ENCODE measurements around the gene ARFGEF3.
"Not testable (repeated sequence)": the region's sequence is repeated elsewhere in the genome, so short reads cannot be mapped to it uniquely, and the experiment has no call there.

The ARFGEF3 gene

GRCh38 chr6:138310294-138310693 is 148.6 kb downstream of the ARFGEF3 start:
- peak; percentile 58 for DNase-seq

- no peak for DNase-seq
These were observed 149.1 kb downstream of the ARFGEF3 start for GRCh38 chr6:138310821-138311220.

GRCh38 chr6:138311268-138311667 is 149.5 kb downstream of the ARFGEF3 start:
- no peak for DNase-seq

- DNase-seq, result no peak
These were observed 157.1 kb downstream of the ARFGEF3 start for GRCh38 chr6:138318741-138319375.

GRCh38 chr6:138321934-138322333 is 160.2 kb downstream of the ARFGEF3 start:
- no peak for DNase-seq

- DNase-seq, result no peak
These were observed 162.1 kb downstream of the ARFGEF3 start for GRCh38 chr6:138323821-138324220.

- DNase-seq, result no peak
These were observed 166.5 kb downstream of the ARFGEF3 start for GRCh38 chr6:138328210-138328609.

- no peak for DNase-seq
These were observed 169.0 kb downstream of the ARFGEF3 start for GRCh38 chr6:138330763-138331162.

GRCh38 chr6:138331444-138331843 is 169.7 kb downstream of the ARFGEF3 start:
- DNase-seq, result no peak

GRCh38 chr6:138331984-138332383 is 170.2 kb downstream of the ARFGEF3 start:
- DNase-seq, result no peak

- DNase-seq, result no peak
These were observed 172.3 kb downstream of the ARFGEF3 start for GRCh38 chr6:138334000-138334399.

- no peak for DNase-seq
These were observed 173.2 kb downstream of the ARFGEF3 start for GRCh38 chr6:138334963-138335362.

- DNase-seq, result no peak
These were observed 174.5 kb downstream of the ARFGEF3 start for GRCh38 chr6:138336221-138336620.

- no peak for DNase-seq
These were observed 175.3 kb downstream of the ARFGEF3 start for GRCh38 chr6:138337076-138337475.

GRCh38 chr6:138339024-138339423 is 177.3 kb downstream of the ARFGEF3 start:
- no peak for DNase-seq

- peak; percentile 60 for DNase-seq
These were observed 179.4 kb downstream of the ARFGEF3 start for GRCh38 chr6:138341176-138341575.

- no peak for DNase-seq
These were observed 181.4 kb downstream of the ARFGEF3 start for GRCh38 chr6:138343112-138343511.

GRCh38 chr6:138345565-138346285 is 184.0 kb downstream of the ARFGEF3 start:
- no peak for DNase-seq

- DNase-seq, result no peak
These were observed 184.8 kb downstream of the ARFGEF3 start for GRCh38 chr6:138346302-138347195.

- no peak for DNase-seq
These were observed 186.1 kb downstream of the ARFGEF3 start for GRCh38 chr6:138347864-138348263.

GRCh38 chr6:138349891-138350290 is 188.2 kb downstream of the ARFGEF3 start:
- DNase-seq, result no peak

- no peak for DNase-seq
These were observed 196.2 kb downstream of the ARFGEF3 start for GRCh38 chr6:138357928-138358327.

GRCh38 chr6:138368684-138369083 is 206.9 kb downstream of the ARFGEF3 start:
- not testable (repeated sequence) for DNase-seq

All from DMS53 (cell line).